H1 (cell line): Measurements from ENCODE around the gene STAG1. TPM values are rescaled to one million over a fixed set of nuclear protein-coding genes. Genes with fewer than 3 reads are reported as not detected.

Experiments used
- FOSL1 ChIP-seq: IDR thresholded peaks from 2 replicates; pipeline ENCODE4 v1.6.1; 2011; ENCODE audit warnings: mild to moderate bottlenecking, low read depth, low read length, moderate library complexity; ENCODE audit not compliant: insufficient read depth
- KDM5A ChIP-seq: fragments of 200-600 bp; IDR thresholded peaks from 2 replicates; pipeline ENCODE4 v1.7.1; 2012; ENCODE audit warnings: mild to moderate bottlenecking, low read length, inconsistent platforms, mixed read lengths
- TAF1 ChIP-seq: IDR thresholded peaks from 2 replicates; pipeline ENCODE4 v1.6.1; 2011; ENCODE audit warnings: mild to moderate bottlenecking, low read depth, low read length
- polyA plus RNA-seq, 7 experiments: library from polyadenylated mRNA; depleted of rRNA in 3 of 7; stranded (reverse) in 5 of 7; unstranded in 2 of 7; fragments of >200 nt in 5 of 7; fragments of 200-250 nt in 2 of 7; gene quantifications; 1 replicate in 5 of 7; 2 replicates in 1 of 7; 4 replicates in 1 of 7; pipeline versions ENCODE4 v1.2.1 to v1.2.3, GENCODE V29; 2011 to 2013; ENCODE audit warnings: missing spikeins in 2 of 7, mixed read lengths in 2 of 7
- total RNA-seq: library from RNA; stranded (reverse); fragmentation: NEBNext Ultra II Directional; extraction: Animal tissue kit (Norgen Biotek cat#: 25700); gene quantifications from 2 replicates; pipeline ENCODE4 v1.2.1, GENCODE V29; 2021

Gene STAG1
- total and polyA plus RNA-seq, 2 of the 8 experiments (the other 6 are each of a cell fraction or from before 2014, with no cell fraction given), result 4.6 to 23.4 TPM

DNA sequence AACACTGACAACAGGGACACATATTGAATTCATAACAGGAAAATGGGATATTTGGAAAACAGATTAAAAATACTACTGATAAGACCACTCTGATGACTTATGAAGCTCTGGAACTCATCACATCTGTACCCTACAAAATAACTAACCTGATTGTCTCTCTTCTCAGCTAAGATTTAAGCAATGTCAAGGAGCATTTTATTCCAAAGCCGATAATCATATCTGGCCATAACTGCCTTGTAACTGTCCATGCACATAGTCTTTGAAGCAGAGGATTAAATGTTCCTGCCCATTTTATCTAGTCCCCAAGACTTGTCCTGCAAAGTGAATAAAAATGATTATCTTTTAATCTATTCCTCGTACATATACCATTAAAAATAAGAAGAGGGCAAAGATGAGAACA lies 234.1 kb downstream of the STAG1 start (continued):
- TF ChIP-seq TAF1, result no peak
- TF ChIP-seq FOSL1, result no peak
- no peak for TF ChIP-seq KDM5A
